ENCODE measurements around the gene DHCR24. TPM values are rescaled to one million over a fixed set of nuclear protein-coding genes. Genes with fewer than 3 reads are reported as not detected.

DHCR24 gene
- total RNA-seq, 1 donor from 2014 or later = 168 TPM

DNA sequence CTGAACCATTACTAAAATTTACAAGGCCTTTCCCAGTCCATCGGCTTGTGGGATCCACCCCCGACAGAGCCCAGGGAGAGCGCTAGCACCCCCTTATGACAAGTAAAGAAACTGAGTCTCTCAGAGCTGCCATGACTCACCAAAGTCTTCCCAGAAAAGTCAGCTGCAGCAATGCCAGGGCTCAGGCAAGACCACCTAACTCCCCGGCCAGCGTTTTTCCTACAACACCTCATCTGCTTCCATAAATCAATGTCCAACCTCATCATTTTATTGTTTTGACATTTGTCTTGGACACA, 15.0 kb downstream of the DHCR24 start:
- Mint-ChIP-seq H3K9me3 (ENCODE audit: unreplicated experiment) (no peaks in the 10 kb centered on the region), H3K36me3 (ENCODE audit: low read depth, unreplicated experiment) (peaks cover 12% of the 10 kb centered on the region), H3K27ac (ENCODE audit: unreplicated experiment) (no peak overlapping the region), H3K4me3 (ENCODE audit: unreplicated experiment) (no peak overlapping the region), H3K27me3 (ENCODE audit: low read depth, unreplicated experiment) (no peaks in the 10 kb centered on the region), H3K4me1 (ENCODE audit: low read depth, unreplicated experiment) (peaks cover 13% of the 10 kb centered on the region)
- H3K27ac ChIP-seq (ENCODE audit: low read depth, low read length) = no peak overlapping the region
- no peaks in the 10 kb centered on the region for H3K27me3 ChIP-seq (ENCODE audit: insufficient read depth, low read length)
- H3K9me3 ChIP-seq (ENCODE audit: insufficient read depth, low read depth, low read length) = no peaks in the 10 kb centered on the region
- TF ChIP-seq EZH2 (IDR thresholded peaks at IDR 0.05; ENCODE audit: insufficient read depth, low read length) = no peak
- TF ChIP-seq, protein P1, sequence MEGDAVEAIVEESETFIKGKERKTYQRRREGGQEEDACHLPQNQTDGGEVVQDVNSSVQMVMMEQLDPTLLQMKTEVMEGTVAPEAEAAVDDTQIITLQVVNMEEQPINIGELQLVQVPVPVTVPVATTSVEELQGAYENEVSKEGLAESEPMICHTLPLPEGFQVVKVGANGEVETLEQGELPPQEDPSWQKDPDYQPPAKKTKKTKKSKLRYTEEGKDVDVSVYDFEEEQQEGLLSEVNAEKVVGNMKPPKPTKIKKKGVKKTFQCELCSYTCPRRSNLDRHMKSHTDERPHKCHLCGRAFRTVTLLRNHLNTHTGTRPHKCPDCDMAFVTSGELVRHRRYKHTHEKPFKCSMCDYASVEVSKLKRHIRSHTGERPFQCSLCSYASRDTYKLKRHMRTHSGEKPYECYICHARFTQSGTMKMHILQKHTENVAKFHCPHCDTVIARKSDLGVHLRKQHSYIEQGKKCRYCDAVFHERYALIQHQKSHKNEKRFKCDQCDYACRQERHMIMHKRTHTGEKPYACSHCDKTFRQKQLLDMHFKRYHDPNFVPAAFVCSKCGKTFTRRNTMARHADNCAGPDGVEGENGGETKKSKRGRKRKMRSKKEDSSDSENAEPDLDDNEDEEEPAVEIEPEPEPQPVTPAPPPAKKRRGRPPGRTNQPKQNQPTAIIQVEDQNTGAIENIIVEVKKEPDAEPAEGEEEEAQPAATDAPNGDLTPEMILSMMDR (IDR thresholded peaks at IDR 0.05; ENCODE audit: insufficient read depth, low read depth, low read length) = no peak
- no peak overlapping the region for H3K9ac ChIP-seq (ENCODE audit: low read length)
- peaks cover 61% of the 10 kb centered on the region for H3K36me3 ChIP-seq (ENCODE audit: insufficient read depth, low read length)
- peaks cover 38% of the 10 kb centered on the region for H4K20me1 ChIP-seq (ENCODE audit: insufficient read depth, low read length)
- H2AFZ ChIP-seq (ENCODE audit: low read depth, low read length) = no peak overlapping the region
- no peak for FAIRE-seq
- H3K4me2 ChIP-seq (ENCODE audit: low read length) = no peak overlapping the region
- no peaks in the 10 kb centered on the region for H3K79me2 ChIP-seq (ENCODE audit: insufficient read depth, low read length)
- H3K4me1 ChIP-seq (ENCODE audit: insufficient read depth, low read length) = peaks cover 13% of the 10 kb centered on the region
- no peak overlapping the region for H3K4me3 ChIP-seq (ENCODE audit: insufficient read depth, low read depth, low read length)
- no peak for DNase-seq (ENCODE audit: low read depth)

GRCh38 chr1:54871275-54872035, 15.5 kb downstream of the DHCR24 start:
- no peak overlapping the region for H3K4me3 ChIP-seq (ENCODE audit: insufficient read depth, low read depth, low read length)
- no peaks in the 10 kb centered on the region for H3K9me3 ChIP-seq (ENCODE audit: insufficient read depth, low read depth, low read length)
- H3K79me2 ChIP-seq (ENCODE audit: insufficient read depth, low read length) = no peaks in the 10 kb centered on the region
- H3K9me3 Mint-ChIP-seq (ENCODE audit: unreplicated experiment) = no peaks in the 10 kb centered on the region
- peaks cover 13% of the 10 kb centered on the region for H3K4me1 ChIP-seq (ENCODE audit: insufficient read depth, low read length)
- peaks cover 66% of the 10 kb centered on the region for H3K36me3 ChIP-seq (ENCODE audit: insufficient read depth, low read length)
- H3K27ac Mint-ChIP-seq (ENCODE audit: unreplicated experiment) = no peak overlapping the region
- DNase-seq (ENCODE audit: low read depth) = no peak
- H3K27me3 ChIP-seq (ENCODE audit: insufficient read depth, low read length) = no peaks in the 10 kb centered on the region
- peaks cover 37% of the 10 kb centered on the region for H4K20me1 ChIP-seq (ENCODE audit: insufficient read depth, low read length)
- H3K27ac ChIP-seq (ENCODE audit: low read depth, low read length) = no peak overlapping the region
- no peak overlapping the region for H3K9ac ChIP-seq (ENCODE audit: low read length)
- no peak overlapping the region for H2AFZ ChIP-seq (ENCODE audit: low read depth, low read length)
- H3K36me3 Mint-ChIP-seq (ENCODE audit: low read depth, unreplicated experiment) = peaks cover 9% of the 10 kb centered on the region
- FAIRE-seq = no peak
- H3K4me1 Mint-ChIP-seq (ENCODE audit: low read depth, unreplicated experiment) = peaks cover 11% of the 10 kb centered on the region
- no peak overlapping the region for H3K4me3 Mint-ChIP-seq (ENCODE audit: unreplicated experiment)
- H3K27me3 Mint-ChIP-seq (ENCODE audit: low read depth, unreplicated experiment) = no peaks in the 10 kb centered on the region
- no peak overlapping the region for H3K4me2 ChIP-seq (ENCODE audit: low read length)
- TF ChIP-seq, protein P1 (IDR thresholded peaks at IDR 0.05; ENCODE audit: insufficient read depth, low read depth, low read length) = no peak
- no peak for TF ChIP-seq EZH2 (IDR thresholded peaks at IDR 0.05; ENCODE audit: insufficient read depth, low read length)

- no peaks in the 10 kb centered on the region for H3K9me3 ChIP-seq (ENCODE audit: insufficient read depth, low read depth, low read length)
- no peaks in the 10 kb centered on the region for H3K79me2 ChIP-seq (ENCODE audit: insufficient read depth, low read length)
- no peak overlapping the region for H2AFZ ChIP-seq (ENCODE audit: low read depth, low read length)
- H3K27me3 ChIP-seq (ENCODE audit: insufficient read depth, low read length) = no peaks in the 10 kb centered on the region
- no peak overlapping the region for H3K4me2 ChIP-seq (ENCODE audit: low read length)
- no peak overlapping the region for H3K27ac Mint-ChIP-seq (ENCODE audit: unreplicated experiment)
- peaks cover 68% of the 10 kb centered on the region for H3K36me3 ChIP-seq (ENCODE audit: insufficient read depth, low read length)
- no peak overlapping the region for H3K9ac ChIP-seq (ENCODE audit: low read length)
- no peak for DNase-seq (ENCODE audit: low read depth)
- no peak overlapping the region for H3K27ac ChIP-seq (ENCODE audit: low read depth, low read length)
- peaks cover 9% of the 10 kb centered on the region for H3K36me3 Mint-ChIP-seq (ENCODE audit: low read depth, unreplicated experiment)
- no peak for FAIRE-seq
- H3K4me1 ChIP-seq (ENCODE audit: insufficient read depth, low read length) = peaks cover 13% of the 10 kb centered on the region
- TF ChIP-seq, protein P1 (IDR thresholded peaks at IDR 0.05; ENCODE audit: insufficient read depth, low read depth, low read length) = no peak
- no peak for TF ChIP-seq EZH2 (IDR thresholded peaks at IDR 0.05; ENCODE audit: insufficient read depth, low read length)
- H3K4me3 ChIP-seq (ENCODE audit: insufficient read depth, low read depth, low read length) = no peak overlapping the region
- no peaks in the 10 kb centered on the region for H3K27me3 Mint-ChIP-seq (ENCODE audit: low read depth, unreplicated experiment)
- peaks cover 38% of the 10 kb centered on the region for H4K20me1 ChIP-seq (ENCODE audit: insufficient read depth, low read length)
- H3K4me3 Mint-ChIP-seq (ENCODE audit: unreplicated experiment) = no peak overlapping the region
- H3K4me1 Mint-ChIP-seq (ENCODE audit: low read depth, unreplicated experiment) = peaks cover 11% of the 10 kb centered on the region
- no peaks in the 10 kb centered on the region for H3K9me3 Mint-ChIP-seq (ENCODE audit: unreplicated experiment)
Measured at GRCh38 chr1:54870869-54871268, 16.1 kb downstream of the DHCR24 start.

Data from astrocyte (in vitro differentiated cells and primary cell).